NCI-H2227 (cell line): ENCODE measurements around the gene FOXO6.
A peak's percentile ranks its signal among the peaks of the same experiment; 100 is the strongest.

ENCODE experiments used
- DNase-seq: peaks from one replicate; lab custom pipeline; 2025; ENCODE audit not compliant: unreplicated experiment; lab: John Stamatoyannopoulos, UW

The FOXO6 gene

GRCh38 chr1:41423511-41424191, 62.4 kb downstream of the FOXO6 start:
- DNase-seq: no peak

- DNase-seq: no peak
Observed at GRCh38 chr1:41424581-41425118, 63.4 kb downstream of the FOXO6 start.

- DNase-seq: no peak
Observed at GRCh38 chr1:41425369-41425768, 64.1 kb downstream of the FOXO6 start.

- DNase-seq: no peak
Observed at GRCh38 chr1:41426201-41426890, 65.1 kb downstream of the FOXO6 start.

- DNase-seq: no peak
Observed at GRCh38 chr1:41427122-41427913, 66.1 kb downstream of the FOXO6 start.

GRCh38 chr1:41427916-41428737, 66.9 kb downstream of the FOXO6 start:
- DNase-seq: no peak

GRCh38 chr1:41428738-41429640, 67.8 kb downstream of the FOXO6 start:
- no peak for DNase-seq

- DNase-seq: no peak
Observed at GRCh38 chr1:41429641-41430035, 68.4 kb downstream of the FOXO6 start.

- DNase-seq: no peak
Observed at GRCh38 chr1:41430069-41430468, 68.8 kb downstream of the FOXO6 start.

- DNase-seq: no peak
Observed at GRCh38 chr1:41430582-41430981, 69.3 kb downstream of the FOXO6 start.

- peak; percentile 24 for DNase-seq
Observed at GRCh38 chr1:41431490-41432350, 70.5 kb downstream of the FOXO6 start.
